K562 (cell line): Measurements from ENCODE around the gene PPY.

Experiments
- CEBPB ChIP-seq: fragments of 450-650 bp; IDR thresholded peaks from 2 replicates; pipeline ENCODE4 v1.6.1; 2016; ENCODE audit warnings: missing genetic modification characterization, missing compliant biosample characterization
- EZH2 ChIP-seq: IDR thresholded peaks from 2 replicates; pipeline ENCODE4 v1.6.1; 2012; ENCODE audit warnings: low read depth, mild to moderate bottlenecking, inconsistent platforms, low read length, borderline replicate concordance
- TF ChIP-seq, protein P1 (sequence below): sonication (generic); formaldehyde crosslinking; IDR thresholded peaks from 2 replicates; pipeline ENCODE4 v1.9.0; 2022; ENCODE audit warnings: mild to moderate bottlenecking, missing genetic modification reagents
- TF ChIP-seq, protein P2 (sequence below), 3 experiments: IDR thresholded peaks in 2 of 3; conservative IDR thresholded peaks in 1 of 3; 2 replicates each; pipeline ENCODE4 v1.5.1; 2011 to 2012; ENCODE audit warnings: low read length in 3 of 3, mild to moderate bottlenecking in 3 of 3, control low read depth in 2 of 3, improper control_type of control experiment in 1 of 3, inconsistent platforms in 1 of 3, low read depth in 1 of 3, mixed read lengths in 1 of 3, moderate library complexity in 1 of 3; ENCODE audit not compliant: insufficient read depth in 2 of 3
- TF ChIP-seq, protein P3 (sequence below), 2 experiments: IDR thresholded peaks in 1 of 2; conservative IDR thresholded peaks in 1 of 2; 2 replicates each; pipeline ENCODE4 v1.6.1; 2016; ENCODE audit warnings: low read depth in 2 of 2, mild to moderate bottlenecking in 1 of 2, missing compliant biosample characterization in 1 of 2, missing genetic modification characterization in 1 of 2, moderate library complexity in 1 of 2
- TF ChIP-seq, protein P4 (sequence below): sonication (generic); formaldehyde crosslinking; IDR thresholded peaks from 2 replicates; pipeline ENCODE4 v1.8.0; 2022; ENCODE audit warnings: mild to moderate bottlenecking, missing genetic modification reagents

DNA sequence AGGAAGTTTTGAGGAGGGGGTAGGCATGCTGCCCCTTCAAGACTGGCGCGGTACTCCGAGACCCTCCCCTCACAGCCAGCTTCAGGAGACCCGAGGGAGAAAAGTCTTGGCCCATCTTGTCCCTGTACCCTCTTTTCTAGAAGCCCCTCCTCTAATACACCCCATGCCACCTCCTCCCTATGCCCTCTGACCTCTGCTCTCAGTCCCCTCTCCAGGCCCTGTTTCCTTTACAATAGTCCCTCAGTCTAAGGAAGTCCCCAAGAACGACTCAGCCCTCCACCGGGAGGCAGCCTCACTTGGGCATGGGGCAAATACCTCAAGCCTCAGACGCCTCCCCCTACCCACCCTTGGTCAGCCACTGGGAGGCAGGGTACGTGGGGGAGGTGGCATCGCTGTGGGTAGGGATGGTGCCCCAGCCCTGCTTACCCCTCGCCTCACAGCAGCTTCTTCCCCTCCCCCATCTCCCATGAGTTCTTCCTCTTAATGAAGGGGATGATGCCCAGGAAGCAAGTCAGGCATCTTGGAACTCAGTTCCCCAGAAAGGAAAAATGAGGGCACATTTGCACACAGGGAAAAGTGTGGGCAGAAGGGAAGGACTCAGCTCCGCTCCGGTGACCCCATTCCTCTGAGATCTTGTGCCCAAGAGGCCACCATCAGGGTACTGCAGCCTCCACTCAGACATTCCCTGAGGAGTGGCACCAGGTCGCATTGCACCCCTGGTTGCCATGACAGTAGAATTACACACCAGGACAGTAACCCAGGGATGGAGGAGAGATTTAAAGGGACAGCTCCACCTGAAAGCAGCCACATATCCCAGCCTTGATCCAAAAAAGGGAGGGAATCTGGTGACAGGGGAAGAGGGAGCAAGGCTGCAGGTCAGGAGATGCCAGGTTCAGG is 41.2 kb downstream of the PPY start:
- TF ChIP-seq CEBPB (tag) (no peak), EZH2 (no peak)
- TF ChIP-seq, protein P1, sequence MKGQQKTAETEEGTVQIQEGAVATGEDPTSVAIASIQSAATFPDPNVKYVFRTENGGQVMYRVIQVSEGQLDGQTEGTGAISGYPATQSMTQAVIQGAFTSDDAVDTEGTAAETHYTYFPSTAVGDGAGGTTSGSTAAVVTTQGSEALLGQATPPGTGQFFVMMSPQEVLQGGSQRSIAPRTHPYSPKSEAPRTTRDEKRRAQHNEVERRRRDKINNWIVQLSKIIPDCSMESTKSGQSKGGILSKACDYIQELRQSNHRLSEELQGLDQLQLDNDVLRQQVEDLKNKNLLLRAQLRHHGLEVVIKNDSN (CRISPR knock-in tag) = no peak
- TF ChIP-seq, protein P2, sequence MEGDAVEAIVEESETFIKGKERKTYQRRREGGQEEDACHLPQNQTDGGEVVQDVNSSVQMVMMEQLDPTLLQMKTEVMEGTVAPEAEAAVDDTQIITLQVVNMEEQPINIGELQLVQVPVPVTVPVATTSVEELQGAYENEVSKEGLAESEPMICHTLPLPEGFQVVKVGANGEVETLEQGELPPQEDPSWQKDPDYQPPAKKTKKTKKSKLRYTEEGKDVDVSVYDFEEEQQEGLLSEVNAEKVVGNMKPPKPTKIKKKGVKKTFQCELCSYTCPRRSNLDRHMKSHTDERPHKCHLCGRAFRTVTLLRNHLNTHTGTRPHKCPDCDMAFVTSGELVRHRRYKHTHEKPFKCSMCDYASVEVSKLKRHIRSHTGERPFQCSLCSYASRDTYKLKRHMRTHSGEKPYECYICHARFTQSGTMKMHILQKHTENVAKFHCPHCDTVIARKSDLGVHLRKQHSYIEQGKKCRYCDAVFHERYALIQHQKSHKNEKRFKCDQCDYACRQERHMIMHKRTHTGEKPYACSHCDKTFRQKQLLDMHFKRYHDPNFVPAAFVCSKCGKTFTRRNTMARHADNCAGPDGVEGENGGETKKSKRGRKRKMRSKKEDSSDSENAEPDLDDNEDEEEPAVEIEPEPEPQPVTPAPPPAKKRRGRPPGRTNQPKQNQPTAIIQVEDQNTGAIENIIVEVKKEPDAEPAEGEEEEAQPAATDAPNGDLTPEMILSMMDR (IDR thresholded peaks at IDR 0.05 in 2 of 3, conservative IDR thresholded peaks at IDR 0.05 in 1 of 3; ENCODE audit: insufficient read depth in 2 of 3, low read depth in 1 of 3, low read length in 3 of 3) = no peak
- TF ChIP-seq, protein P3, sequence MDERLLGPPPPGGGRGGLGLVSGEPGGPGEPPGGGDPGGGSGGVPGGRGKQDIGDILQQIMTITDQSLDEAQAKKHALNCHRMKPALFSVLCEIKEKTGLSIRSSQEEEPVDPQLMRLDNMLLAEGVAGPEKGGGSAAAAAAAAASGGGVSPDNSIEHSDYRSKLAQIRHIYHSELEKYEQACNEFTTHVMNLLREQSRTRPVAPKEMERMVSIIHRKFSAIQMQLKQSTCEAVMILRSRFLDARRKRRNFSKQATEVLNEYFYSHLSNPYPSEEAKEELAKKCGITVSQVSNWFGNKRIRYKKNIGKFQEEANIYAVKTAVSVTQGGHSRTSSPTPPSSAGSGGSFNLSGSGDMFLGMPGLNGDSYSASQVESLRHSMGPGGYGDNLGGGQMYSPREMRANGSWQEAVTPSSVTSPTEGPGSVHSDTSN (CRISPR knock-in tag; IDR thresholded peaks at IDR 0.05; ENCODE audit: low read depth) = no peak
- TF ChIP-seq, protein P3 (tag; conservative IDR thresholded peaks at IDR 0.05; ENCODE audit: low read depth) = no peak
- TF ChIP-seq, protein P4, sequence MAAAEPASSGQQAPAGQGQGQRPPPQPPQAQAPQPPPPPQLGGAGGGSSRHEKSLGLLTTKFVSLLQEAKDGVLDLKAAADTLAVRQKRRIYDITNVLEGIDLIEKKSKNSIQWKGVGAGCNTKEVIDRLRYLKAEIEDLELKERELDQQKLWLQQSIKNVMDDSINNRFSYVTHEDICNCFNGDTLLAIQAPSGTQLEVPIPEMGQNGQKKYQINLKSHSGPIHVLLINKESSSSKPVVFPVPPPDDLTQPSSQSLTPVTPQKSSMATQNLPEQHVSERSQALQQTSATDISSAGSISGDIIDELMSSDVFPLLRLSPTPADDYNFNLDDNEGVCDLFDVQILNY = no peak
